ENCODE measurements around the gene SORBS1.

Gene SORBS1

GRCh38 chr10:95440038-95440725, 121.0 kb downstream of the SORBS1 start:
- DNase-seq (ENCODE audit: low read depth in 2 of 2): no peak

GRCh38 chr10:95438781-95439180, 122.4 kb downstream of the SORBS1 start:
- no peak for DNase-seq (ENCODE audit: low read depth in 2 of 2)

- DNase-seq (ENCODE audit: low read depth in 2 of 2): no peak
These were observed 123.5 kb downstream of the SORBS1 start for GRCh38 chr10:95437669-95438068.

- no peak for DNase-seq (ENCODE audit: low read depth in 2 of 2)
These were observed 125.5 kb downstream of the SORBS1 start for GRCh38 chr10:95435548-95436279.

GRCh38 chr10:95434583-95434982, 126.6 kb downstream of the SORBS1 start:
- DNase-seq (ENCODE audit: low read depth in 2 of 2): no peak

GRCh38 chr10:95431900-95432342, 129.2 kb downstream of the SORBS1 start:
- DNase-seq (ENCODE audit: low read depth in 2 of 2): no peak

GRCh38 chr10:95430231-95430951, 130.8 kb downstream of the SORBS1 start:
- DNase-seq (ENCODE audit: low read depth in 2 of 2): peak in 1 of 2 experiments; percentile 15

GRCh38 chr10:95429639-95430038, 131.5 kb downstream of the SORBS1 start:
- no peak for DNase-seq (ENCODE audit: low read depth in 2 of 2)

GRCh38 chr10:95428701-95429100, 132.5 kb downstream of the SORBS1 start:
- no peak for DNase-seq (ENCODE audit: low read depth in 2 of 2)

GRCh38 chr10:95426482-95426881, 134.7 kb downstream of the SORBS1 start:
- no peak for DNase-seq (ENCODE audit: low read depth in 2 of 2)

- no peak for DNase-seq (ENCODE audit: low read depth in 2 of 2)
These were observed 135.3 kb downstream of the SORBS1 start for GRCh38 chr10:95425592-95426465.

GRCh38 chr10:95423164-95424005, 137.8 kb downstream of the SORBS1 start:
- DNase-seq (ENCODE audit: low read depth in 2 of 2): no peak

GRCh38 chr10:95422233-95422632, 138.9 kb downstream of the SORBS1 start:
- no peak for DNase-seq (ENCODE audit: low read depth in 2 of 2)

GRCh38 chr10:95421782-95422181, 139.4 kb downstream of the SORBS1 start:
- DNase-seq (ENCODE audit: low read depth in 2 of 2): no peak

- DNase-seq (ENCODE audit: low read depth in 2 of 2): no peak
These were observed 141.8 kb downstream of the SORBS1 start for GRCh38 chr10:95419399-95419798.

GRCh38 chr10:95416973-95417372, 144.2 kb downstream of the SORBS1 start:
- DNase-seq (ENCODE audit: low read depth in 2 of 2): no peak

- DNase-seq (ENCODE audit: low read depth in 2 of 2): no peak
These were observed 144.9 kb downstream of the SORBS1 start for GRCh38 chr10:95416270-95416669.

GRCh38 chr10:95415621-95416031, 145.5 kb downstream of the SORBS1 start:
- no peak for DNase-seq (ENCODE audit: low read depth in 2 of 2)

GRCh38 chr10:95414844-95415485, 146.2 kb downstream of the SORBS1 start:
- DNase-seq (ENCODE audit: low read depth in 2 of 2): no peak

Measured in stimulated activated CD4-positive, alpha-beta T cell treated with anti-CD3 and anti-CD28 coated beads, Interleukin-12 subunit alpha, Interleukin-12 subunit beta, amount 100 ng/mL, for 24 hours (primary cell).